ENCODE results near the gene SLC38A10. TPM values are rescaled to one million over a fixed set of nuclear protein-coding genes. Genes with fewer than 3 reads are reported as not detected.

Gene SLC38A10
- total RNA-seq, 4 donors from 2014 or later = 126 to 206 (median 169) TPM

- peak overlapping the region in 1 of 4 donors; percentile 75 for H3K27ac ChIP-seq
- TF ChIP-seq POLR2A (IDR thresholded peaks at IDR 0.05) (no peak), CTCF (IDR thresholded peaks at IDR 0.05) (no peak)
- H3K36me3 ChIP-seq = no peaks in the 10 kb centered on the region
- no peaks in the 10 kb centered on the region for H3K27me3 ChIP-seq
- no peak for DNase-seq
- no peaks in the 10 kb centered on the region for H3K9me3 ChIP-seq
- H3K4me1 ChIP-seq = peaks cover 0 to 5% (median 0%) of the 10 kb centered on the region in 4 donors
- no peak overlapping the region for H3K4me3 ChIP-seq
Measured at GRCh38 chr17:81315885-81316391, 20.8 kb upstream of the SLC38A10 start.

GRCh38 chr17:81315129-81315884, 20.2 kb upstream of the SLC38A10 start:
- peaks cover 0 to 5% (median 0%) of the 10 kb centered on the region in 4 donors for H3K4me1 ChIP-seq
- no peak overlapping the region for H3K27ac ChIP-seq
- H3K9me3 ChIP-seq = no peaks in the 10 kb centered on the region
- DNase-seq = no peak
- H3K27me3 ChIP-seq = no peaks in the 10 kb centered on the region
- no peak for TF ChIP-seq POLR2A (IDR thresholded peaks at IDR 0.05)
- no peak for TF ChIP-seq CTCF (IDR thresholded peaks at IDR 0.05)
- no peak overlapping the region for H3K4me3 ChIP-seq
- H3K36me3 ChIP-seq = no peaks in the 10 kb centered on the region

DNA sequence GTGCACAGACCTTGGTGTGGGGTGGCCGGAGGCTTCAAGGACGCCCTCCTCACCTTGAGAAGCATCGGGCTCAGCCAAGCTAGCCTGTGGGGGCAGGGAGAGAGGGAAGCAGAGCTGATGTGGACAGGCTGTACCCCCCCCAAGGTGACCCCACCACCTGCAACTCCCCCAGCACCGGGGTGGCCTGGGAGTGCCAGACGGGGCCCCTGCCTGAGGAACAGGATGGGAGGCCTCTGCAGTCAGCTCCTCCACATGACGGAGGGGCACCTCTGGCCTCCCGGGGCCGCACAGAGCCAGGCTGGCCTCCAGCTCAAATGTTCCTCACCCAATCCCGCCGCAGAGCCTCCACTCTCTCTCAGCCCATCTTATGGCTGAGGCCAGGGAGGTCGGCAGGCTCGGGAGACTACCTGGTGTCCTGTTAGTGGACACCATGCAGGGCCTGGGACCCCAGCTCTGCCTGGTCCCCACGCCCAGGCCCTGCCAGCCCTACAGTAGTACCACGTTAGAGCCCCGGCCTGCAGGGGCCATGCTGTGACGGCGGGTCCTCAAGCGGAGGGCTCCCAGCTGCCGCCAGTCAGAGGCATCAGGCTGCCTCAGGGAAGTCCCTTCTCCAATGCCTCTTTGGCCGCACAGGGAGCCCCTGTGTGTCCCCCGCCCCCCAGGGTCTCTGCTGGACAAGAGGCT, 19.4 kb upstream of the SLC38A10 start:
- no peaks in the 10 kb centered on the region for H3K27me3 ChIP-seq
- H3K4me1 ChIP-seq = peaks cover 0 to 11% (median 3%) of the 10 kb centered on the region in 4 donors
- TF ChIP-seq POLR2A (IDR thresholded peaks at IDR 0.05) = no peak
- TF ChIP-seq CTCF (IDR thresholded peaks at IDR 0.05) = no peak
- H3K9me3 ChIP-seq = no peaks in the 10 kb centered on the region
- H3K27ac ChIP-seq = no peak overlapping the region
- no peaks in the 10 kb centered on the region for H3K36me3 ChIP-seq
- DNase-seq = no peak
- no peak overlapping the region for H3K4me3 ChIP-seq

GRCh38 chr17:81313776-81314397, 18.8 kb upstream of the SLC38A10 start:
- peaks cover 0 to 15% (median 3%) of the 10 kb centered on the region in 4 donors for H3K4me1 ChIP-seq
- H3K9me3 ChIP-seq = no peaks in the 10 kb centered on the region
- H3K36me3 ChIP-seq = no peaks in the 10 kb centered on the region
- H3K27me3 ChIP-seq = no peaks in the 10 kb centered on the region
- no peak overlapping the region for H3K4me3 ChIP-seq
- no peak for DNase-seq
- TF ChIP-seq POLR2A (IDR thresholded peaks at IDR 0.05) = no peak
- no peak for TF ChIP-seq CTCF (IDR thresholded peaks at IDR 0.05)
- H3K27ac ChIP-seq = no peak overlapping the region

DNA sequence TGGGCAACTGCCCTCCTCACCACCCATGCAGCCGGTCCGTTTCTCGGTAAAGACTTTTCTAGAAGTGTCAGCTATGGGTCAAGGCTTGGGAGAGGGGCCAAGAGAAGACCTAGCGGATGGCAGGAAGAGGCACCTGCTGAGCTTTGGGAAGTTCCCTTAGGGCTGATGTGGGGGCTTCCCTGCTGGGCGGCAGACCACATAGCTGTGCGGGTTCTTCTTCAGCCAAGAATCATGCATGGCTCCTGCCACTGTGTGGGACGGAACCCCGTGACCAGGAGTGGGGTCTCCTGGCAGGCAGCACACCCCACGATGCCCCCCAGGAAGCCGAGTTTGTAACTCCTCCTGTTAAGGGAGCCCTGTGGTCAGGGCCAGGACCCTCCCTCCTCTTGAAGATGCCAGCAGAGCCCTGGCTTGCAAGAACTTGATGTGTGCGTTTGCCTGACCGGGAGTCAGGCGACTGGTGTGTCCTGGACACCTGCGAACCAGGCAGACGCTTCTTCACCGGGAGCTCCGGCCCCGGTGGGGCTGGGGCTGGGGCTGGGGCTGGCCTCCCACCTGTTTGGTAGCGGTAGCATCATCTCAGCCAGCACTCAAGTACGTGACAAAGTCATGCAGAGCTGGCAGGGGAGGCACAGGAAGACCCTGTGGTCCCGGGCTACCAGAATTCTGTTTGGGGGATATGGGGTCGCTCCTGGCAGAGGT, 17.7 kb upstream of the SLC38A10 start:
- Histone ChIP-seq H3K4me3 (no peak overlapping the region), H3K9me3 (no peaks in the 10 kb centered on the region), H3K27ac (no peak overlapping the region), H3K4me1 (peaks cover 0 to 24% (median 3%) of the 10 kb centered on the region in 4 donors), H3K36me3 (no peaks in the 10 kb centered on the region), H3K27me3 (no peaks in the 10 kb centered on the region)
- TF ChIP-seq POLR2A (IDR thresholded peaks at IDR 0.05) (no peak), CTCF (IDR thresholded peaks at IDR 0.05) (no peak)
- DNase-seq = no peak
